HCEC 1CT (cell line): Measurements from ENCODE around the gene RUNX1.
A peak's percentile ranks its signal among the peaks of the same experiment; 100 is the strongest.
"Not testable (repeated sequence)": the region's sequence is repeated elsewhere in the genome, so short reads cannot be mapped to it uniquely, and the experiment has no call there.

Source experiments
- DNase-seq: peaks from one replicate; pipeline ENCODE4 v3.0.0-alpha.2; 2017

Gene RUNX1

DNA sequence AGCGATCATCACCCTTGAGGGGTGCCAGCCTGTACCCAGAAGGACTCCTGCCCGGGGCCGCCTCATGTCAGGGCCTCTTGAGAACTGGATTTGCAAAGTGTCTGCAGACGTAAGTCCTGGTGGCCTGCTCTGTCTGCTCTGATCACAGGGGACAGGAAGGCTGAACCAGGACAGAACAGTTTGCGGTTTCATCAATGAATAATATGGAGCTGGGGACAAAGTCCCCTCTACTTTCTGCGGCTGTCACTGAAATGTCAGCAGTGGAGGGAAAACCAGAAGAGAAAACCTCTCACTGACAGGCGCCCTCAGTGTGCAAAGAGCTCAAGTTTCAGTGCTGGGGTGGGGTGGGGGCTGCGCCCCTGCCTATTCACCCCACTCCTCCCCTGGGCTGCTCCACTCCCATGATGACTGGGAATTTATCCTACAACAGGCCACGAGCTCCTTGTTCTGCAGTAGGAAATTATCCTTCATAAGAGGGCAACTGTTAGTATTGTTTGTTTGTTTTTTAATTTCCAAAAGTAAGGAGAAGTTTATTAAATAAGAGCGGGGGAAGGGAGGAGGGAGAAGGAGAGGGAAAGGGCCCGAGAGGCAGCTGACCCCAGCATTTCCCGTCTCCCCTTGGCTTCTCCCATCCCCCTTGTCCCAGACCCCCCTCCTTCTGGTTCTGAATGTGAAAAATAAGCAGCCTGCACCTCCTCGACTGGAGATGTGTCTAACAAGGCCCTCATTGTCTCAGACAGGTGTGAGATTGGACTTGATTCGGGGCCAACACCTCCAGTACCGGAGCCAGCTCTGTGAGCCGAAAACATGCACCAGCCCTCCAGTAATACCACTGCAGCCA lies 231.1 kb downstream of the RUNX1 start:
- DNase-seq = no peak

DNA sequence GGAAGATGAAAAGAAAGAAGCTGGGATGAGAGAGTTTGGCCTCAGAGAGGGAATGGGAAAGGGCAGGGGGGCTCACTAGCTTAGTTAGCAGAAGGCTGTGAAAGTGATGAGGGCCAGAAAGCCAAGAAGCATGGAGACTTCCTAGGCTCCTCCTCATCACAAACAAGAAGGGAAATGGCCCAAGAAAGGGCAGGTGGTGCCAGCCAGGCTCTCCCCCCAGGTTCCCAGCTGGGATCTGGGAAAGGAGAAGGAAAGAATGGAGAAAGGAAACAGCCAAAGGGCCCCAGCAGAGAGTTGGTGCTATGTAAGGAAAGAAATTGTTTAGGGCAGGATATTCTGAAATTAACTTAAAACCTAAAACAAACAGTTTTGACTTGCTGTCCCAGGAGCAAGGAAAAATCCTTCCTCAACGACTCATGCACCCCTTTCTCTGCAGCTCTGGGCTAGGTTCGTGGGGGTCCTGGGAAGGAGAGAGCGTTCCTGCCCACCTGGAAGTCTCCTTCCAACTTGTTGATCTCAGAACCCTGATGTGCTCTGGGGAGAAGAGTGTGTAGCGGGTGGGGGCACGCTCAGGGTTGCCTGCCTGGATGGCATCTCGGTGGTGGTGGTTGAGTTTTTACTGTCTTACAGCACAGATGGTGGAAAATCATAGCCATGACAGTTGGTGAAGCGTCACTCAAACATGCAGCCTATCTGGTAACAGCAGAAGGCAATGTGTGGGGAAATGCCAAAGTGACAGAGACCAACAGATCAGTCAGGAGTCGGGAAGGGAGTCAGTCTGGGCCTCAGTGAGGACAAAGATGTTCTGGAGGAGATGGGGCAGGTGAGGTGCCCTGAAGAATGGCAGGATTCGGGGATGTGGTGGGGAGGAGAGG lies 233.0 kb downstream of the RUNX1 start:
- no peak for DNase-seq

DNA sequence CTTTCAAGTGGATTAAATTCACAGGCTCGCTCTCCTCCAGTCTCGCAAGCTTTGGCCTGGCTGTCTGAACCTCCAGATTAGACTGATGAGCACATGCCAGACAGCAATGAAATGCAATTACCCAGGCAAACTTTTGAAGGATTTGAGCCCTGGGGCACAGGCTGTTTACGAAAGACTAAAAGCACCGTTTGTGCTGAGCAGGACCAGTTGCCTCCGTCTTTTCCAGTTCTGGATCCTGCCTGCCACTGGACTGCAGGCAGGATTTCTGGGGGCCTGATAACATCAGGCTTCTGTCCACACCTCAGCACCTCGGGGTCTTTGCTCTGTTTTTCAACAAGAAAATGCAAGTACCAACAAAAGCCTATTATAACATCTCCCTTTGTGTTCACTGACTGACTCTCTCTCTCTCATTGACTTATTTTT lies 234.6 kb downstream of the RUNX1 start:
- DNase-seq = no peak

DNA sequence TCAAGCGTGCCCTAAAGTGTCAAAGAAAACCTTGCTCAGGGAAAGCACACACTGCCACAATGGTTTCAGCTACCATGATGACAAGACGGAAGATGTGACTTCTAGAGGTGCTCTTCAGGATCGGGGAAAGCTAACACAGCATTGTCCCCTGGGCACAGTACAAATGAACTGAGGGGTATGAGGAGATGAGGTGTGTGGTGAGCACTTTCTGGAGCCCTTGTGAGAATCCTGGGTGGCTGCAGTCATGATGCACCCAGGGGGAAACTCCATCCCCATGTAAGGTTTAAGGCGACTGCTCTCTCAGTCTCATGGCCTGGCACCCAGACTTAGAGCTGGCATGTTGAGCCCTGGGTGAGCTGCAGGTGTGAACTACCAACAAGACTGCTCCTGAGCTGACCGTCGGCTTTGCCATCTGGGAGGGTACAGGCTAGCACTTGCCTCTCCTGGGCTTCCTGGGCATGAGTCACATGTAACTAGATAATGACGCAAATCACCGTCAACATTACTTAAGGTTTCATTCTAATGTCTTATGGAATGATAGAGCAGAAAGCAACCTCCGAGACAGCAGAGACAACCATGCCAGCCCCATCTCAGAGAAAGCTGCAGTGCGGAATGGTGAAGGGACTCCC lies 235.7 kb downstream of the RUNX1 start:
- peak; percentile 91 for DNase-seq

DNA sequence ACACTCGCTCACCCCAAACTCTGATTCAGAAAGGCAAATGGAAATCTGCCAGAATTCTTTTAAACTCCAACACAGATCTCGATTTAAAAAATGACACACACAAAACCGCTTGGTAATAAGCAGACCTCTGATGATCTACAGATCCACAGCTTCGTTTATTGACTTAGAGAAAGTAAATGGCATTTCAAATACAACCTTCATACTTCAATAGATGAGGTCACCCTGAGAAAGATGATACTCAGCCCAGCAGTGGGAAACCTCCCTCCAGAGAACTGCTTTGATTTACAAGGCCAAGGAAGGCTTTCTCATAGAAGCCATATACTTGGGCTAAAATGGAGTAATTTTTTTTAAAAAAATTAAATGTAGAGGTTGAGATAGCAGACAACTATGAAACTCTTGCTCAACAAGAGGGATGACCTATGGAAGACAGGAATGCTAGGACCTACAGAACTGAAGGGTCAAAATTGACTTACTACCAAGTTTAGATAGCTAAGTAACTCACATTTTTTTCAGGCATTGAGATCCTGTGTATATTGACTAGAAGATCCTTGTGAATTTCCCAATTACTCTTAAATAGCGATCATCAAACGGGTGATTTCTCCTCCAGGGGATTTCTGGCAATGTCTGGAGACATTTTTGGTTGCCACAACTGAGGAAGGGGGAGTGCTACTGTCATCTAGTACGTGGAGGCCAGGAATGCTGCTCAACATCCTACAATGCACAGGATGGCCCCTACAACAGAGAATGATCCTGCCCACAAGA lies 236.4 kb downstream of the RUNX1 start:
- DNase-seq = peak; percentile 96

DNA sequence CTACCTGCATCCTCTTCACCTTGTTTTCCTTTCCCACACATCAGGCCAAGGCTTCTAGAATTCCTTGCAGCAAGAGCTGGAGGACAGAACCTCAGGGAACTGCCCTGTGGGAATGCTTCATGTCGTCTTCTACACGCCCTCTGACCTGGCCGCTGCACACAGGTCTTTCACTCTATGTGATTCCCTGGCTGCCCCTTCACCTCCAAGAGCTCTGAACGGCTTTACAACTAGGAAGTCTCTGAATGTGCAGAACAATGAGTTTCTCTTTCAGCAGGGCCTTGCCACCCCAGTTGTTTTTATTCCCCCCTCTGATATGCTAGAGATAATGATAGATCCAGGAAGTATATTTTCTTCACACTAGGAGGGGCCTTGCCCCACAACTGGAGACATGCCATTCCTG lies 237.7 kb downstream of the RUNX1 start:
- no peak for DNase-seq

DNA sequence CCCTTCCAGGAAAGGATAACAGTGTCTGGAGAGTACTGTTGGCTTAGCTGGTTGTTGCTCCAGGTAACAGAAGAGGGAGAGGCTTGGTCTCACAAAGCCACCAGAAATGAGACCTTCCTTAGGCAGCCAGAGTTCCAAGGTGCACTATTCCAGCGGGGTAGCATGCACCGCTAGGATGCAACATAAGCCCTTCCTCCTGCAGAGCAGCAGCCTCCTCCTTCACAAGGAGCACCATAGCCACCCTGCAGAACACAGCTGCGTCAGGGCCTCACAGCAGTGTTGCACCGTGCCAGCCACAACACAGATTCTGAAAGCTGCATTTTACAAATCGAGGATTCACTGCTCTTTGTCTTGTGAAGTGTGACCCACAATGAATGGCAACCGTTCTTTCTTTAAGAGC lies 238.3 kb downstream of the RUNX1 start:
- no peak for DNase-seq

DNA sequence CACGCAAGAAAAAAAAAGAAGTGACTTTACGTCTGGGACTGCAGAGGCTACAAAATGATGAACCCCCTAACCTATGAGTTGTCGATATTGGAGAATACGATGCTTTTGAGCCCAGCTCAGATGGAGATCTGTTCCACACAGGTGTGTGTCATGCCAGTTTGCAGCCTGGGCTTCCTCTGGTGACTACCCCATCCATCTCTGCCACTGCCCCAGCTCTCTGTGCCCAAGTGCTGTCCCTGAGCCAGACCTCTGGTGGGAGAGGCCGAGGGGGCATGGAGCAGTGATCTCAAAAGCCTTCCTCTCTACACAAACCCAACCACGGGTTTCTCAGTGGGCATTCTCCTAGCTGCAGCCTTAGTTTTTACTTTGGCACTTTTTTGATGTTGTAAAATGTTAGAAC lies 239.3 kb downstream of the RUNX1 start:
- DNase-seq = no peak

DNA sequence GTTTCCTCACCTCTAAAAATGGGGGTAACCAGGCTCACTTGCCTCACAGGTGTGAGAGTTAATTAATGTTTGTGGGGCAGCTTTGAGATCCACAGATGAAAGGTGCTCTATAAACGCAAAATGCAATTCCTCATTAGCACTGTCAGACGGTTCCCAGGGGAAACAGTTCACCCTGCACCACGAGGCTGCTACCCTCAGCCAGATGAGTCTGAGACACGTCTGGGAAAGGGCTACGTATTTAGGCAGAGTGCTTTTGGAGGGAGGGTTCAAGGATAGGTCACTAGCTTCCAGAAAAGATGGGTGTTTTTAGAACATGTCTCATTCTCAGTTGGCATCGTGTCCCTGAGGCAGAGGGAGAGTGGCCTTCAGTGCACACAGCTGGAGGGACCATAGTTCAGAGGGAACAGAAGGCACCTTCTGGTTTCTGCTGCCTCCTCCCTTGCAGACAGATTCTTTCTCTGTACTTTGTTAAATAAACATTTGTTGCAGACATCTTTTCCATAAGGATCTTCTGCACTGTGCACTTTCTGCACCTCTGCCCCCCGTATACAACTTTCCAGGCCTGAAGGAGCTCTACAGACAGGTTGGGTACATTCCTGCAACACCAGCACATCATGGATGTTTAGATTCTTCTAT lies 240.4 kb downstream of the RUNX1 start:
- DNase-seq = peak; percentile 77

DNA sequence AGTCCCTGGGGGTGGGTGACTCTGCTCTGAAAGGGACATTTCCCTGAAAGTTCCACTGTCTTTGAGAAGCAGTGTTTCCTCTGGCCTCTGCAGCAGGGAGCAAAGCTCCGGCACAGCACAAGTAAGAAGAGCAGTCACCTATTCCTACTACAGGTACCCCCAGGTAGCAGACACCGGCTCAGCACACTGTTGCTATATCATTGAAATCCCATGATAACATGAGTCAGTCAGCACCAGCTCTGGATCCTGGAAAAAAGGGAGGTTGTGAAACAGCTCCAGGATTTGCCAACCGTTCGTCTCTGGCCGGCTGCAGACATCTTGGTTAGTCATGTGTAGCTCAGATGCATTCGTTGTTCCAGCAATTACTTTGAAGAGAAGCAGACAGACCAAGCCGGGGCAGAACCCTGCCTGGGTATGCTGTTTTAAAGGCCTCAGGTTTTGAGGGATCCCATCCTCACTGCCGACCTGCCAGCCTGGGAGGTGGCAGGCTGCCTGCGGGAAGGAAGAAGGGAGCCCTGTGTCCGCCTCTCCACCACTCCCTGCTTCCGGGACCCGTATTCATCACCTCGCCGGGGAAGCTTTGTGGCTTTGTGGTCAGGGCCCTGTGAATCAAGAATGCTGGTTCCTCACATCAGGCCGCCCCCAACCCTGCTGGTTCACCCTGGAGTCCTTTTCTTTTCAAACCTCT lies 241.1 kb downstream of the RUNX1 start:
- peak; percentile 95 for DNase-seq

DNA sequence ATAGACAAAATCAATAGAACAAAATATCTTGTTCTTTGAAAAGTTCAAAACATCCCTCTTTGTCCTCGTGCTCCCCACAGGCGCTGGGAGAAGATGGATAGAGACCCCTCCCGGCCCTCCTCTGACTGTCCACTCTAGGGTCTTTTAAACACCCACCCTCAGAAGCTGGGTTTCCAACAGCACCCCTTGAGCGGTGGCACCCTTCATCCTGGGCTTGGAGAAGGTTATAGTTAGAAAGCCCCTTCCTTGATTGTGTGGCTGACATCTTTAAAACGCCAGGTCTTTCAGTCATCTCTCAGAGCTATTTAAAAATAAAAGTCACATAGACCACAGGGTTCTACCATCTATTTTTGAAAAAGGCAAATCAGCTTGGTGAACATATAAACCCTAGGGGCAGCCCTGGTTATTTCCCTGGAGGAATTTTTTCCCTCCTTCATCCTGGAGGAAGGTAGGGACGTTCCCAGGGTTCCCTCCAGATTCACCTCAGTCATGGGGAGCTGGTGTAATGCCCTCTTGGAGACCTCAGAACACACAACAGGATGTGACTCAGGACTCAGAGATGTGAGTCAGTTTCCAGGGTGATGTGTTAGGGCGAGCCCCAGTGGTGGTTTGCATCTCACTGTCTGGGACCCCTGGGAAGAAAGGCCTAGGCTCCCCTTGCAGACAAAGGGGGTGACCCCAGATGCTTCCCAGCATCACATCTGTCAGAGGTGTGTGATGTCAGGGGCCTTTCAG lies 241.8 kb downstream of the RUNX1 start:
- peak; percentile 98 for DNase-seq

DNA sequence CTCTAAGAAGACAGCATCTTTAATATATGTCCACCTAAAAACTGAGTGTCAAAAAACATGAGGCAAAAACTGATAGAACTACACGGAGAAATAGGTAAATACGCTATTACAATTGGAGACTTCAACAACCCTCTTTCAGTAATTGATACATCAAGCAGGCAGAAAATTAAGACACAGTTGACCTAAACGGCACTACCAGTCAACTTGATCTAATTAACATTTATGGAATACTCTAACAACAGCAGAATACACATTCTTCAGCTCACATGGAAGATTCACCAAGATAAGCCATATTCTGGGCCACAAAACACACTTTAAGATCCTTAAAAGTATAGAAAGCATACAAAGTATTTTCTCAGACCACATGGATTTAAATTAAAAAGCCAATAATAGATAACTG lies 242.7 kb downstream of the RUNX1 start:
- no peak for DNase-seq

DNA sequence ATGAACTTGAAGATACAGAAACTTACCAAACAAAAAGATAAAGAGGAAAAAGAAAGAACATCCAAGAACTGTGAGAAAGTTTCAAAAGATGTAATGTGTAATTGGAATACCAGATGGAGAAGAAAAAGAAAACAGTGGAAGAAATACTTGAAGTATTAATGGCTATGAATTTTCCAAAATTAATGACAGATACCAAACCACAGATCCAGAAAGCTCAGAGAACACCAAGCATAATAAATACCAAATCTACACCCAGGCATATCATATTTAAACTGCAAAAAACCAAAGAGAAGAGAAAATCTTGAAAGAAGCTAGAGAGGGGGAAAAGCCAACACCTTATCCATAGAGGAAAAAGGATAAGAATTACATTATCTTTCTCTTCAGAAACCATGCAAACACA lies 243.9 kb downstream of the RUNX1 start:
- no peak for DNase-seq

DNA sequence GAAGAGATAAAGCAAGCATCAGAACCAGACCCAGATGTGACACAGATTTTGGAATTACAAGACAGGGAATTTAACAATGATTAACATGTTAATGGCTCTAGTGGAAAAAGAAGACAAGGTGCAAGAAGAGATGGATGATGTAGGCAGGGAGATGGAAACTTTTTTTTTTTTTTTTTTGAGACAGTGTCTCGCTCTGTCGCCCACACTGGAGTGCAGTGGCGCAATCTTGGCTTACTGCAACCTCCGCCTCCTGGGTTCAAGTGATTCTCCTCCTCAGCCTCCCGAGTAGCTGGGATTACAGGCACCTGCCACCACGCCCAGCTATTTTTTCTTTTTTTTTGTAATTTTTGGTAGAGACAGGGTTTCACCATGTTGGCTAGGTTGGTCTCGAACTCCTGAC lies 244.5 kb downstream of the RUNX1 start:
- not testable (repeated sequence) for DNase-seq

DNA sequence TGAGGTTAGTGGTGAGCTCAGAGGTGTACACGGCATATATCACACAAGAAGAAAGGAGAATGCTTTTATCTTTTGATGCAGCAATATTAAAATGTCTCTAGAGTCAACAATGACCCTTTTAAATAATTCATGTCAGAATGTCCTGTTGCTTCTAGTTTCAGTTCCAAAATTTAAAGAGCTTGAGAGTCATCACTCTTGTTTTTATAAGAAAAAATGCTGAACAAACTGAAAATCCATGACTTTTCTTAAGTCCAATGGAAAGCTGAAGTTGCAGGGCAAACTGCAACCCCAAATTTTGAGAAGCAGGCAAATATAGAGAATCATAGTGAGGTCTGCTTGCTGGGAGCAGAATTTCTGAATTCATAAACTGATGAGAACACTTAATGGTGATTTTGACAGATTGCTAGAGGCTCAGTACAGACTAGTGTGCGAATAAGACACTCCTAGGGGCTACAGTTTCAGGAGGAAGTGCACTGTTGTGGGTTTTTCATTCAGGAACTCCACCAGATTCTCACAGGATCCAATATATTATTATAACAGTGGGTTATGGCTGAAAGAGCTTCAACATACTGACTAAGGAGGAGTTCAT lies 245.2 kb downstream of the RUNX1 start:
- DNase-seq = no peak

DNA sequence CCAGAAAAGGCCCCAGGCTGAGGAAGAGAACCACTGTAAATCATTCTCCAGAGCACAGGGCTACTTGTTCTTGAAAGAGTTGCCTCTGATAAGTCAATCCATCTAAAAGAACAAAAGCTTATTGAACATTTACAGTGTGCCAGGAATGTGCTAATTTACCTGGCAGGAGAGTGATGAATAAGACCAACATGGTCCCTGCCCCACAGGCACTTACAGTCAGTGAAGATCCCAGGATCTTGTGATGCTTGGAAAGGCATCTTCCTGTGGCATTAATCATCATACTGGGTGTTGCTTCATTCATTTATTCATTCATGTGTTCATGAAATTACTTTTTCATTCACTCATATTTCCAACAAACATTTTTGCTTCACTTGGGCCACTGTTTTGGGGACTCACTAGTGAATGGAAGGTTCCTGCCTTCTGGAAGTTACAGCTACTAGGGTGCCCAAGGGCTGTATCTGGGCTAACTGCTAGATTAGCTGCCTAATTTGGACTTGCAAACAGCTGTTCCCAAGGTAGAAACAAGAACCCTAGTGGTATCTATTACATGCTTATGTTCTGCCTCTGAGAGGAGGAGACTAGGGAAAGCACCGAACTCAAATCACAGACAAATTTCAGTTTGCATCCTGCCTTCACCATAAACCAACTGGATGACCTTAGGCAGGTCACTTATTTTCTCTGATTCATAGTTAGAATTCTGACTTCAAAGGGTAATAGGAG lies 246.8 kb downstream of the RUNX1 start:
- DNase-seq = peak; percentile 59

DNA sequence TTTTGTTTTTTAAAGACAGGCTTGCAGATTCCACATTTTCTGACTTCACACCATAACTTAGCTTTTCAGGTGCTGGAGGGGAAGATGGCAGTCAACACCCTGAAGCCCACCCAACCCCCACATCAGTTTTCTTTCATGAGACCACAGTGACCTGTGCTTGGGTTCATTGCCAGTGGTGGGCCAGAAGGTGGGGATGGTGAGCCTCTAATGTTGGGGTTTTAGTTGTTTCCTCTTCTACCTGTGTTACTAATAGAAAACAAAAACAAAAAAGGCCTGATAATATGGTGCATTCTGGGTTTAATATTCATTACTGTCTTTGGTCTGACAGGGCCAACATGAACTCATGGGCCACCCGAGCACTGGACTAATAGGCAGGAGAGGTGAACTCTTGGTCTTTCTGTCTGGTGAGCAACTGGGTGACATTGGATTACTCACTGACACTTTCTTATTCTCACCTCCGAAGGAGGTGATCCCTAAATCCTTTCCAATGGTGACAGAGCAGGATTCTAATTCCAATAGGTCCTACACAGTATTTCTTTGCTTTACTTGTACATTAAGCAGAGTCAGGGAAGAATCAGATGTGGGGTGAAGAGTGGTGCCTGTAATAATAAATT lies 247.5 kb downstream of the RUNX1 start:
- no peak for DNase-seq

DNA sequence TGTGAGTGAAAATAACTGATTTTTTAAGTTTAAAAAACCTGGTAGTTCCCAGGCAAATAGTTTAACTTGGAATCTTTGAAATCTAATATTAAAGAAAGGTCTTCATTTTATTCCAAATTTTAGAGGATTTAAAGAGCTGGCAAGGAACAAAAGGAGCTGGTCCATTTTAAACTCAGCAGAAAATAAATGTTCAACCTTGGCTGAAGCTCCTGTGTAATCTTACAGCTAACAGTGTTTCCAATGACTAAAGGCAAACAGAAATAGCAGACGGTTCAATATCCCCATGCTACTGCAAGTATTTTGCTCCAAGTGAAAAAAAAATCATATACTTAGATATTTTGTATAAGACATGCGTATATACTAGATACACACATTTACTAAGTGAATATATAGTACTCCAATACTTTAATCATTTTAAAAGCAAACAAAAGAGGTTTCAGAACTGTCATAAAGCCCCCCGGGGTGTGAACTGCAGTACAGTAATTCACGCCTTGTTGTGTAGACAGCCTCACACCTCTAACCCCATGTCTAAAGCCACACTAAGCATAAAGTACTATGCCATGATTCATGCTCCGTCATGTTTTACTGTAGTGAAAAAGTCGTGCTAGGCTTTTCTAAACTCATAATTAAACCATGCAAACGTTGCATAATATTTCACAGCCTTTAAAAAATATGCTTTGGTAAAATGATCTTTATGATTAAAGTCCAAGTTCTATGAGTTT lies 248.1 kb downstream of the RUNX1 start:
- peak; percentile 85 for DNase-seq

DNA sequence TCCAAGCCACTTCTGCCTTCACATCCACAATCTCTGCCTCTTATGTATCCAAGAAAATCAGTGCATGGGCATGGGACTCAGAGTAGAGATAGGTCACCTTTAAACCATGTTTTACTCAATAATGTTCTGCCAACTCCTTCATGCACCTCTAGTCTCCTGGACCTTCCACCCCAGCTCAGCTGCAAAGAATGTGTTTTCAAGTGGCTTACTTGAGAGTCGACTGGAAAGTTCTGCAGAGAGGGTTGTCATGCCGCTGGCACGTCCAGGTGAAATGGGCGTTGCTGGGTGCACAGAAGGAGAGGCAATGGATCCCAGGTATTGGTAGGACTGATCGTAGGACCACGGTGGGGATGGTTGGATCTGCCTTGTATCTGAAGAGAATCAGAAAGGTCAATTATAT lies 250.0 kb downstream of the RUNX1 start:
- DNase-seq = no peak
